ENCODE data around the gene FAM83C. TPM values are rescaled to one million over a fixed set of nuclear protein-coding genes. Genes with fewer than 3 reads are reported as not detected.

FAM83C gene
- total RNA-seq, 1 experiment from 2014 or later = not detected

GRCh38 chr20:35235881-35236280, 56.3 kb downstream of the FAM83C start:
- no TSS peak for BruUV-seq (replicated peaks)
- Histone ChIP-seq H3K9me3 (ENCODE audit: control insufficient read depth in 1 of 2, insufficient read depth in 1 of 2, low read depth in 1 of 2, low read length in 2 of 2) (no peaks in the 10 kb centered on the region), H3K9me2 (ENCODE audit: insufficient read depth) (no peaks in the 10 kb centered on the region), H3K36me3 (ENCODE audit: control insufficient read depth in 1 of 2, insufficient read depth in 2 of 2, low read length in 2 of 2) (no peaks in the 10 kb centered on the region), H2AFZ (ENCODE audit: low read depth, low read length, poor library complexity, severe bottlenecking) (no peak overlapping the region), H3K4me2 (ENCODE audit: low read length) (no peak overlapping the region), H4K20me1 (ENCODE audit: insufficient read depth) (no peaks in the 10 kb centered on the region), H3K4me3 (replicated peaks in 1 of 2; ENCODE audit: low read depth in 1 of 2, low read length in 2 of 2) (no peak overlapping the region), H3K27ac (ENCODE audit: low read depth, low read length) (no peak overlapping the region), H3K27me3 (ENCODE audit: insufficient read depth, low read length) (no peaks in the 10 kb centered on the region), H3K4me1 (ENCODE audit: control insufficient read depth in 1 of 2, insufficient read depth in 2 of 2, low read length in 2 of 2) (no peaks in the 10 kb centered on the region), H3K79me2 (ENCODE audit: insufficient read depth, low read length) (no peaks in the 10 kb centered on the region), H3K9ac (ENCODE audit: low read length) (no peak overlapping the region)
- ChIA-PET POLR2A (no interaction called here), CTCF (no interaction called here), RAD21 (ENCODE audit: low non-redundant PET in 1 of 2, low total read pairs in 2 of 2, uncharacterized antibody in 2 of 2, unreplicated experiment in 2 of 2) (no interaction called here)
- TF ChIP-seq ATF3 (IDR thresholded peaks at IDR 0.05) (no peak), YY1 (IDR thresholded peaks at IDR 0.05; ENCODE audit: extremely low read depth, insufficient replicate concordance, low read depth, low read length) (no peak), RAD21 (IDR thresholded peaks at IDR 0.05; ENCODE audit: low read depth) (no peak), ZFX (IDR thresholded peaks at IDR 0.05) (no peak), ELF1 (IDR thresholded peaks at IDR 0.05; ENCODE audit: borderline replicate concordance, low read depth) (no peak), POLR2A (IDR thresholded peaks at IDR 0.05; ENCODE audit: borderline replicate concordance, extremely low read depth, insufficient read depth, insufficient read length) (no peak), EZH2 (IDR thresholded peaks at IDR 0.05) (no peak), MAX (IDR thresholded peaks at IDR 0.05) (no peak), ZNF274 (IDR thresholded peaks at IDR 0.05; ENCODE audit: low read depth, low read length) (no peak), JUND (IDR thresholded peaks at IDR 0.05) (no peak), POLR2AphosphoS5 (IDR thresholded peaks at IDR 0.05; ENCODE audit: low read depth, low read length) (no peak), CBX3 (IDR thresholded peaks at IDR 0.05; ENCODE audit: low read depth) (no peak), SRF (IDR thresholded peaks at IDR 0.05; ENCODE audit: low read depth) (no peak), EZH2phosphoT487 (IDR thresholded peaks at IDR 0.05; ENCODE audit: borderline replicate concordance) (no peak)
- intact Hi-C loops (cut with micrococcal nuclease) = no loop called here
- DNase-seq (ENCODE audit: low read depth, low spot score) = no peak
- no peak for ATAC-seq

Other genes with a start within 250 kb of the FAM83C start
- 48.6 TPM for gene TRPC4AP, start 199.6 kb downstream of the FAM83C start, total RNA-seq (2021; ENCODE audit: unreplicated experiment)
- gene EDEM2, start 145.1 kb downstream of the FAM83C start, total RNA-seq (2021; ENCODE audit: unreplicated experiment) = 22.8 TPM
- gene PROCR, start 120.4 kb downstream of the FAM83C start, total RNA-seq (2021; ENCODE audit: unreplicated experiment) = 52.0 TPM
- gene MMP24, start 65.7 kb downstream of the FAM83C start, total RNA-seq (2021; ENCODE audit: unreplicated experiment) = not detected
- 59.6 TPM for gene MMP24OS, start 14.3 kb downstream of the FAM83C start, total RNA-seq (2021; ENCODE audit: unreplicated experiment)
- 209 TPM for gene EIF6, start 7.7 kb downstream of the FAM83C start, total RNA-seq (2021; ENCODE audit: unreplicated experiment)
- 51.7 TPM for gene UQCC1, start 119.5 kb upstream of the FAM83C start, total RNA-seq (2021; ENCODE audit: unreplicated experiment)
- gene GDF5, start 145.8 kb upstream of the FAM83C start, total RNA-seq (2021; ENCODE audit: unreplicated experiment) = not detected
- gene CEP250, start 163.2 kb upstream of the FAM83C start, total RNA-seq (2021; ENCODE audit: unreplicated experiment) = 42.3 TPM
- gene C20orf173, start 237.2 kb upstream of the FAM83C start, total RNA-seq (2021; ENCODE audit: unreplicated experiment) = not detected
- 229 TPM for gene ERGIC3, start 249.7 kb upstream of the FAM83C start, total RNA-seq (2021; ENCODE audit: unreplicated experiment)